Posterior vena cava (tissue), 2 donors: ENCODE results near the gene RAI14. TPM values are rescaled to one million over a fixed set of nuclear protein-coding genes. Genes with fewer than 3 reads are reported as not detected.

ENCODE experiments used
- DNase-seq: peaks from one replicate; pipeline ENCODE4 v3.0.0-alpha.2; 2020; ENCODE audit warnings: low spot score
- intact Hi-C, 2 donors: fragments of 100-400 bp; cut with DNase I; formaldehyde crosslinking; loops; one replicate each; pipeline versions ENCODE4 v1.14.1 to v1.14.2; 2022 to 2023
- total RNA-seq, 2 donors: library from RNA; stranded (reverse); fragmentation: NEBNext Ultra II Directional; extraction: Animal tissue kit (Norgen Biotek cat#: 25700); gene quantifications; one replicate each; pipeline ENCODE4 v1.2.1, GENCODE V29; 2021
- donor health status: DM: yes; HTN: yes; CAD: no.
- donor health status: DM: yes; HTN: yes; CAD: no.

The RAI14 gene
- total RNA-seq, 2 donors from 2014 or later = 76.1 to 160 TPM

DNA sequence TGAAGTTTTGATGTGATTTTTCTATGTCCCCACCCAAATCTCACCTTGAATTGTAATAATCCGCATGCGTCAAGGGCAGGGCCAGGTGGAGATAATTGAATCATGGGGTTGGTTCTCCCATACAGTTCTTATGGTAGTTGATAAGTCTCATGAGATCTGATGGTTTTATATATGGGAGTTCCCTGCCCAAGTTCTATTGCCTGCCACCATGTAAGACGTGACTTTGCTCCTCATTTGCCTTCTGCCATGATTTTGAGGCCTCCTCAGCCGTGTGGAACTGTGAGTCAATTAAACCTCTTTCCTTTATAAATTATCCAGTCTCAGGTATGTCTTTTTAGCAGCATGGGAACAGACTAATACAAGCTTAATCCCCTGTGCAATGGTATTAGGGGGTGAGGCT lies 25.5 kb upstream of the RAI14 start:
- intact Hi-C loops = no loop called here
- no peak for DNase-seq

- no peak for DNase-seq
- intact Hi-C loops = no loop called here
These were observed 23.2 kb upstream of the RAI14 start for GRCh38 chr5:34632807-34633422.

- no peak for DNase-seq
- intact Hi-C loops = no loop called here
These were observed 16.1 kb upstream of the RAI14 start for GRCh38 chr5:34639852-34640626.

- intact Hi-C loops = no loop called here
- no peak for DNase-seq
These were observed 7.9 kb upstream of the RAI14 start for GRCh38 chr5:34648039-34648839.

GRCh38 chr5:34648840-34649158 lies 7.3 kb upstream of the RAI14 start:
- intact Hi-C loops = no loop called here
- DNase-seq = no peak

GRCh38 chr5:34651791-34652190 lies 4.3 kb upstream of the RAI14 start:
- intact Hi-C loops = loop anchor here in 1 of 2 donors (10.0 kb wide), 1 partner anchor 993 kb away; no protein-coding TSS in a partner anchor
- no peak for DNase-seq

GRCh38 chr5:34652466-34652865 lies 3.7 kb upstream of the RAI14 start:
- intact Hi-C loops = loop anchor here in 1 of 2 donors (10.0 kb wide), 1 partner anchor 992 kb away; no protein-coding TSS in a partner anchor
- no peak for DNase-seq

GRCh38 chr5:34652914-34653313 lies 3.2 kb upstream of the RAI14 start:
- no peak for DNase-seq
- intact Hi-C loops = loop anchor here in 1 of 2 donors (10.0 kb wide), 1 partner anchor 992 kb away; no protein-coding TSS in a partner anchor

DNA sequence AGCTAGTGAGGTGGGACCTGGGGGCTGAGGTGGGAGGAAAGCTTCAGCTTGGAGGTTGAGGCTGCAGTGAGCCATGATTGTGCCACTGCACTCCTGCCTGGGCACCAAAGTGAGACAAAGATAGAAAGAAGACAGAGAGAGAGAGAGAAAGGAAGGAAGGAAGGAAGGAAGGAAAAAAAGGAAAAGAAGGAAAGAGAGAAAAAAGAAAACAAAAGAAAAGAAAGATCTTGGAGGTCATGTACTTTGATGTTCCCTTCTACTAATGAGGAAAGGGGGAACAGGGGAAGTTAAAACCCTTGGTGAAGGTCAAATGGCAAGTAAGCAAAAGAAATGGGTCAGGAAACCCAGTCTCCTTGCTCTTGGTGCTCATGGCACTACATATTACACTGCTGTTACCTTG lies 2.4 kb upstream of the RAI14 start:
- intact Hi-C loops = loop anchor here in 1 of 2 donors (10.0 kb wide), 1 partner anchor 991 kb away; no protein-coding TSS in a partner anchor
- no peak for DNase-seq

DNA sequence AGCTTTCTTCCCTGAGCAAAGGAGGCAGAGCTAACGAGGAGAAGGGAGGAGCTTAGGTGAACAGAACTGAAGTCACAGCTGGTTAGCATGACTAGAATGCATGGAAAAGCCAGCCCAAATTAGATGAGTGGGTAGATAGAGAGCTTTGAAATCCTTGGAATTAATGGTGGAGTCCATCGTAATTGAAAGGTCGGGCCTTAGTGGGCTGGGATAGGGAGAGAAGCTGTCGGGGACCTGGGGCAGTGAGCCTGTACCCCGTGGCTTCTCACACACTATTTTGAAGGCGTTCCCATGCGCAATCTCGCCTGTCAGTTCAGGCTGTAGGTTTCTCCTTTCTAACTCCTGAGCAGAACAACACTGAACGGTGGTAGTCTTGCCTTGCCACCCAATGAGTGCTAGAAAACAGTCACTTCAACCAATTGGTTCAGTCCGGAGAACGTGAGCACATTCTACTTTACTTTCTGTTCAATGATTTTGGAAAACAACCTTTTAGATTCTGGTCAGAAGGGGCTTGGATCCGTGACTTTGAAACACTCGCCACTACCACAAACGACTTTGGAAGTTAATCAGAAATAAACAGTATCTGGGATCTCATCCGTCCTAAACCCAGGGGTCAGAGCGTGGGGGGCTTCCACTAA lies 655 bp upstream of the RAI14 start:
- DNase-seq = no peak

GRCh38 chr5:34656700-34657273 lies 659 bp downstream of the RAI14 start:
- intact Hi-C loops = loop anchor here (5.0 to 10.0 kb wide), 3 partner anchors 49 to 988 kb away; no protein-coding TSS in a partner anchor
- DNase-seq = no peak

More for the DNA sequence above, 655 bp upstream of the RAI14 start:
- intact Hi-C loops = loop anchor here (5.0 to 10.0 kb wide), 3 partner anchors 48 to 989 kb away; no protein-coding TSS in a partner anchor

- intact Hi-C loops = loop anchor here (5.0 to 10.0 kb wide), 3 partner anchors 50 to 987 kb away; no protein-coding TSS in a partner anchor
- no peak for DNase-seq
These were observed 1.3 kb downstream of the RAI14 start for GRCh38 chr5:34657274-34657921.

GRCh38 chr5:34657988-34658387 lies 1.9 kb downstream of the RAI14 start:
- intact Hi-C loops = loop anchor here (5.0 to 10.0 kb wide), 3 partner anchors 51 to 987 kb away; no protein-coding TSS in a partner anchor
- no peak for DNase-seq

DNA sequence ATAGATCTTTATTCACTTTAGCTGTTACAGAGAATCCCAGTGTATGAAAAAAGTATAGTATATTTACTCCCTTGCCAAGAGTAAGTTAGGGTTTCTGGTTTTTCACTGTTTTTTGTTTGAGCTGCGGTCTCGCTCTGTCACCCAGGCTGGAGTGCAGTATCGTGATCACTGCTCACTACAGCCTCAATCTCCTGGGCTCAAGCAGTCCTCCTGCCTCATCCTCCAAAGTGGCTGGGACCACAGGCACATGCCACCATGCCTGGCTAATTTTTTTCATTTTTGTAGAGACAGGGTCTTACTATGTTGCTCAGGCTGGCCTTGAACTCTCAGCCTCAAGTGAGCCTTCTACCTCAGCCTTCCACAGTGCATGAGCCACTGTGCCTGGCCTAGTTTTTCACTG lies 3.0 kb downstream of the RAI14 start:
- intact Hi-C loops = loop anchor here (5.0 to 10.0 kb wide), 3 partner anchors 52 to 986 kb away; no protein-coding TSS in a partner anchor
- DNase-seq = no peak

DNA sequence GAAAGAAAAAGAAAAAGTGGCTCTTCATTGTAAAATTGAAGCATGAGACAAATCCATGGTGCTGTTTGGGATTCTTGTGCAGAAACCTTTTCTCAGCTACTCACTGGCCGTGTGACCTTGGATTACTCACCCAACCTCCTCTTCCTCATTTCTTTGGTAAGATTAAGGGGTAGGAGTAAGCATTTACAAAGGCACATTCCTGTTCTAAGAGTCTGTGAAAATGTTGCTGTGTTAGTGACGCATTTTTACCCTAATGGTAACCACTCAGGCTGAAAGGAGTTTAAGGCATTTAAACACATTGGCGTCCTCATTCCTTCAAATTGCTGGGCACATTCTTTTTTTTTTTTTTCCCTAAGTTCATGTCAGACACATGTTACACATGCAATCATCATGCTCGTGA lies 4.3 kb downstream of the RAI14 start:
- intact Hi-C loops = no loop called here

GRCh38 chr5:34663771-34664496 lies 7.8 kb downstream of the RAI14 start:
- DNase-seq = no peak
- intact Hi-C loops = no loop called here

More for the DNA sequence above, 4.3 kb downstream of the RAI14 start:
- DNase-seq = no peak

- no peak for DNase-seq
- intact Hi-C loops = no loop called here
These were observed 10.4 kb downstream of the RAI14 start for GRCh38 chr5:34666392-34667080.
